C4-2B (cell line): ENCODE measurements around the gene ZER1.

Source experiments
- CTCF ChIP-seq: fragments of 450-650 bp; conservative IDR thresholded peaks from 2 replicates; pipeline ENCODE4 v1.5.1; 2017; ENCODE audit warnings: mild to moderate bottlenecking
- ZFX ChIP-seq: fragments of 450-650 bp; IDR thresholded peaks from 2 replicates; pipeline ENCODE4 v1.6.1; 2017

- no peak for TF ChIP-seq CTCF
- TF ChIP-seq ZFX: no peak
Measured at GRCh38 chr9:128790536-128790935, 18.8 kb upstream of the ZER1 start.
